Measurements from ENCODE around the gene OGA. TPM values are rescaled to one million over a fixed set of nuclear protein-coding genes. Genes with fewer than 3 reads are reported as not detected.

Gene OGA
- polyA plus RNA-seq (2013, experiment 1 of 2): 88.5 TPM
- 80.1 TPM for polyA plus RNA-seq (2013, experiment 2 of 2)

GRCh38 chr10:101818119-101818871 is at the start of gene OGA:
Gene OGA, minus strand, starts transcription at chr10:101818444. Its CDS starts 422 bp downstream, at chr10:101818022.
- Histone ChIP-seq H3K4me3 (ENCODE audit: extremely low read depth, insufficient read depth, low read length, poor library complexity, severe bottlenecking) (peak within 1 kb of the TSS; percentile 96), H3K4me1 (ENCODE audit: control insufficient read depth, insufficient read depth, low read length, poor library complexity, severe bottlenecking) (peaks cover 11% of the 10 kb centered on the region), H3K9me3 (ENCODE audit: control insufficient read depth, low read length) (no peaks in the 10 kb centered on the region), H3K36me3 (ENCODE audit: control insufficient read depth, insufficient read depth, low read length) (peaks cover 2% of the 10 kb centered on the region), H3K27ac (ENCODE audit: low read depth, low read length, severe bottlenecking) (peak within 1 kb of the TSS; percentile 99)
- WGBS, 2 experiments (ENCODE audit: insufficient coverage in 2 of 2): 0% methylated on average over 20 to 35 of the region's 47 CpGs

GRCh38 chr10:101867931-101868330 is 49.7 kb upstream of the OGA start:
- Histone ChIP-seq H3K9me3 (ENCODE audit: control insufficient read depth, low read length) (no peaks in the 10 kb centered on the region), H3K4me3 (ENCODE audit: extremely low read depth, insufficient read depth, low read length, poor library complexity, severe bottlenecking) (no peak overlapping the region), H3K4me1 (ENCODE audit: control insufficient read depth, insufficient read depth, low read length, poor library complexity, severe bottlenecking) (no peaks in the 10 kb centered on the region), H3K27ac (ENCODE audit: low read depth, low read length, severe bottlenecking) (no peak overlapping the region), H3K36me3 (ENCODE audit: control insufficient read depth, insufficient read depth, low read length) (no peaks in the 10 kb centered on the region)
- 100% methylated on average over 1 of the region's 1 CpG; no CpG with 5 or more reads in 1 of the 2 experiments for WGBS, 2 experiments (ENCODE audit: insufficient coverage in 2 of 2)

- 89 to 90% methylated on average over 1 to 2 of the region's 2 CpGs for WGBS, 2 experiments (ENCODE audit: insufficient coverage in 2 of 2)
- Histone ChIP-seq H3K4me1 (ENCODE audit: control insufficient read depth, insufficient read depth, low read length, poor library complexity, severe bottlenecking) (peaks cover 11% of the 10 kb centered on the region), H3K9me3 (ENCODE audit: control insufficient read depth, low read length) (peaks cover 4% of the 10 kb centered on the region), H3K27ac (ENCODE audit: low read depth, low read length, severe bottlenecking) (no peak overlapping the region), H3K36me3 (ENCODE audit: control insufficient read depth, insufficient read depth, low read length) (no peaks in the 10 kb centered on the region), H3K4me3 (ENCODE audit: extremely low read depth, insufficient read depth, low read length, poor library complexity, severe bottlenecking) (no peak overlapping the region)
These were observed 41.3 kb upstream of the OGA start for GRCh38 chr10:101859530-101859929.

- Histone ChIP-seq H3K27ac (ENCODE audit: low read depth, low read length, severe bottlenecking) (no peak overlapping the region), H3K4me1 (ENCODE audit: control insufficient read depth, insufficient read depth, low read length, poor library complexity, severe bottlenecking) (peaks cover 11% of the 10 kb centered on the region)
- 86 to 100% methylated on average over 1 to 2 of the region's 3 CpGs for WGBS, 2 experiments (ENCODE audit: insufficient coverage in 2 of 2)
These were observed 40.7 kb upstream of the OGA start for GRCh38 chr10:101858723-101859500.

GRCh38 chr10:101857802-101858476 is 39.7 kb upstream of the OGA start:
- no CpG with 5 or more reads among the region's 1 CpG for WGBS, 2 experiments (ENCODE audit: insufficient coverage in 2 of 2)
- H3K27ac ChIP-seq (ENCODE audit: low read depth, low read length, severe bottlenecking): no peak overlapping the region
- peaks cover 11% of the 10 kb centered on the region for H3K4me1 ChIP-seq (ENCODE audit: control insufficient read depth, insufficient read depth, low read length, poor library complexity, severe bottlenecking)
- H3K4me3 ChIP-seq (ENCODE audit: extremely low read depth, insufficient read depth, low read length, poor library complexity, severe bottlenecking): no peak overlapping the region
- no peaks in the 10 kb centered on the region for H3K36me3 ChIP-seq (ENCODE audit: control insufficient read depth, insufficient read depth, low read length)
- H3K9me3 ChIP-seq (ENCODE audit: control insufficient read depth, low read length): peaks cover 4% of the 10 kb centered on the region

More at GRCh38 chr10:101858723-101859500, 40.7 kb upstream of the OGA start:
- Histone ChIP-seq H3K36me3 (ENCODE audit: control insufficient read depth, insufficient read depth, low read length) (no peaks in the 10 kb centered on the region), H3K9me3 (ENCODE audit: control insufficient read depth, low read length) (peaks cover 4% of the 10 kb centered on the region), H3K4me3 (ENCODE audit: extremely low read depth, insufficient read depth, low read length, poor library complexity, severe bottlenecking) (no peak overlapping the region)

GRCh38 chr10:101856626-101857025 is 38.4 kb upstream of the OGA start:
- peaks cover 4% of the 10 kb centered on the region for H3K9me3 ChIP-seq (ENCODE audit: control insufficient read depth, low read length)
- H3K4me3 ChIP-seq (ENCODE audit: extremely low read depth, insufficient read depth, low read length, poor library complexity, severe bottlenecking): no peak overlapping the region
- no peaks in the 10 kb centered on the region for H3K36me3 ChIP-seq (ENCODE audit: control insufficient read depth, insufficient read depth, low read length)

GRCh38 chr10:101851411-101852116 is 33.3 kb upstream of the OGA start:
- H3K4me1 ChIP-seq (ENCODE audit: control insufficient read depth, insufficient read depth, low read length, poor library complexity, severe bottlenecking): peaks cover 31% of the 10 kb centered on the region
- H3K9me3 ChIP-seq (ENCODE audit: control insufficient read depth, low read length): no peaks in the 10 kb centered on the region
- H3K27ac ChIP-seq (ENCODE audit: low read depth, low read length, severe bottlenecking): no peak overlapping the region
- 88 to 89% methylated on average over 2 to 4 of the region's 4 CpGs for WGBS, 2 experiments (ENCODE audit: insufficient coverage in 2 of 2)
- no peaks in the 10 kb centered on the region for H3K36me3 ChIP-seq (ENCODE audit: control insufficient read depth, insufficient read depth, low read length)
- no peak overlapping the region for H3K4me3 ChIP-seq (ENCODE audit: extremely low read depth, insufficient read depth, low read length, poor library complexity, severe bottlenecking)

More at GRCh38 chr10:101856626-101857025, 38.4 kb upstream of the OGA start:
- Histone ChIP-seq H3K4me1 (ENCODE audit: control insufficient read depth, insufficient read depth, low read length, poor library complexity, severe bottlenecking) (peaks cover 11% of the 10 kb centered on the region), H3K27ac (ENCODE audit: low read depth, low read length, severe bottlenecking) (no peak overlapping the region)

- WGBS, 2 experiments (ENCODE audit: insufficient coverage in 2 of 2): 91 to 100% methylated on average over 1 to 3 of the region's 3 CpGs
- Histone ChIP-seq H3K9me3 (ENCODE audit: control insufficient read depth, low read length) (no peaks in the 10 kb centered on the region), H3K4me1 (ENCODE audit: control insufficient read depth, insufficient read depth, low read length, poor library complexity, severe bottlenecking) (peaks cover 26% of the 10 kb centered on the region), H3K4me3 (ENCODE audit: extremely low read depth, insufficient read depth, low read length, poor library complexity, severe bottlenecking) (no peak overlapping the region), H3K27ac (ENCODE audit: low read depth, low read length, severe bottlenecking) (no peak overlapping the region), H3K36me3 (ENCODE audit: control insufficient read depth, insufficient read depth, low read length) (peaks cover 4% of the 10 kb centered on the region)
These were observed 32.5 kb upstream of the OGA start for GRCh38 chr10:101850749-101851148.

GRCh38 chr10:101848894-101849351 is 30.7 kb upstream of the OGA start:
- Histone ChIP-seq H3K27ac (ENCODE audit: low read depth, low read length, severe bottlenecking) (peak overlapping the region; percentile 30), H3K9me3 (ENCODE audit: control insufficient read depth, low read length) (no peaks in the 10 kb centered on the region), H3K36me3 (ENCODE audit: control insufficient read depth, insufficient read depth, low read length) (peaks cover 5% of the 10 kb centered on the region), H3K4me3 (ENCODE audit: extremely low read depth, insufficient read depth, low read length, poor library complexity, severe bottlenecking) (no peak overlapping the region), H3K4me1 (ENCODE audit: control insufficient read depth, insufficient read depth, low read length, poor library complexity, severe bottlenecking) (peaks cover 26% of the 10 kb centered on the region)
- 84 to 95% methylated on average over 3 of the region's 3 CpGs for WGBS, 2 experiments (ENCODE audit: insufficient coverage in 2 of 2)

- peak overlapping the region; percentile 57 for H3K27ac ChIP-seq (ENCODE audit: low read depth, low read length, severe bottlenecking)
- H3K36me3 ChIP-seq (ENCODE audit: control insufficient read depth, insufficient read depth, low read length): peaks cover 5% of the 10 kb centered on the region
- H3K4me3 ChIP-seq (ENCODE audit: extremely low read depth, insufficient read depth, low read length, poor library complexity, severe bottlenecking): no peak overlapping the region
- 65 to 75% methylated on average over 4 of the region's 4 CpGs for WGBS, 2 experiments (ENCODE audit: insufficient coverage in 2 of 2)
- no peaks in the 10 kb centered on the region for H3K9me3 ChIP-seq (ENCODE audit: control insufficient read depth, low read length)
- peaks cover 26% of the 10 kb centered on the region for H3K4me1 ChIP-seq (ENCODE audit: control insufficient read depth, insufficient read depth, low read length, poor library complexity, severe bottlenecking)
These were observed 30.2 kb upstream of the OGA start for GRCh38 chr10:101848408-101848807.

Data from mesodermal cell (in vitro differentiated cells).